GM19023 (cell line): ENCODE results near the gene TEX52.

Experiments
- ATAC-seq: cut with Tn5 transposase; IDR thresholded peaks from one replicate; pipeline ENCODE4 v1.9.1; 2021; ENCODE audit warnings: mild to moderate bottlenecking, moderate library complexity; ENCODE audit not compliant: unreplicated experiment

The TEX52 gene

DNA sequence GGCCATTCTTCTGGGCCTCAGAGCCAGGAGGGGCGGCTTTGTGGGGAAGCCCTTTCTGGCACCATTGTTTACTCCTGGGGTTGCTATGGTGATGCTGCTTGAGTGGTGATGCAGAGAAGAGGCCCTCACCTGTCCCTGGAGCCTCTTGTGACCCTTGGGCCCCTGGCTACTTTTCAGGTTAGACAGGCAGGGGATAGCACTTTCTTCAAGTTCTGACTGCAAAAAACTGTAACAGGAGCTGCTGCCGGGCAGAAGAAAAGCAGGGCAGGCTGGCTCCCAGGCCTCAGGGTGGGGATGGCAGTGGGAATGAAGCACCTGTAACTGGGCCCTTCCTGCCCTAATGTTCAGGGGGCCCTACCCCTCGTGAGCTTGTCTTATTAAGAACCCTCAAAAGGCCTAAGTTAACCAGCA lies at the start of gene TEX52:
Gene TEX52 (minus strand): TSS at position 19 of the 411 bp plus-strand sequence. CDS start 13 bp downstream, at position 6.
- ATAC-seq = no peak

DNA sequence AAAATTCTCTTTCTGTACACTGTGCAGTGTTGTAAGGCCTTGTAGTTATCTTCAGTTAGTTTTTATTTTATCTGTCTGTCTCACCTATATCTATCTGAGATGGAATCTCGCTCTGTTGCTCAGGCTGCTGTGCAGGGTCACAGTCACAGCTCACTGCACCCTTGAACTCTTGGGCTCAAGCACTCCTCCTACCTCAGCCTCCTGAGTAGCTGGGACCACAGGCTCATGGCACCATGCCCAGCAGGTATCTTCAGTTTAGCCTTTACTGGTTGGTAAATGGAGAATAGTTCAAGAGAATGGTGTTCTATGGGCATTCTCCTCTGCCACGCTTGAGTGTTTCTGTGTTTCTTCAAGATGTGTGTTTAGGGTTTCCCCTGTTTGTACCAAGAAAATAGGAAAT lies 47.4 kb upstream of the TEX52 start:
- ATAC-seq = no peak

DNA sequence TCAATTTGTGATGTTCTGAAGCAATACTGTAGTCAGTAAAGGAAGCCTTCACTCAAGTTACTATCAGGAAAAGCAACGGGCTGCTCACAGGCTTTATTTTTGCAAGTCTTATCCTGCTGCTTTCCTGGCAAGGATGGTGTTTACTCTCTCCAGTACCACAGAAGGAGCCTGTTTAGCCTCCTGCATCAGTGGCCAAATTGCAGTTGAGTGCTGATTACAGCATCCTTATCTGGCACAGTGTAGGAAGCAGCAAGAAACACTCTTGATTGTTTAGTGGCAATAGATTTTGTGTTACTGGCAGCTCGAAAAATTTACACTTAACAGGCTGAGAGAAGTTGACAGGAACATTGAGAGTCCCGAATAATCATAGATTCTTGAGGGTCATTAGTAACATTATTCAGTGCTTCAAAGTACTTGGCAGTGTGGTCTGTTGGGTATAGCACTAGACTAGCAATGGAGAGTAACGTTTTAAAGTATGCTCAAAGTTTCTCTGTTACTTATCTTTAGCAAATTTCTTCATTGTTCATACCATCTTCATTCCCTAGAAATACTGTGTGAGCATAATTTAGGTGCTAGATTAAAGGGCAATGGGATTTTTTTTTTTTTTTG lies 45.5 kb upstream of the TEX52 start:
- no peak for ATAC-seq

GRCh38 chr12:2900642-2901041 lies 43.8 kb upstream of the TEX52 start:
- no peak for ATAC-seq

GRCh38 chr12:2897418-2897817 lies 40.6 kb upstream of the TEX52 start:
- no peak for ATAC-seq

- no peak for ATAC-seq
Observed at GRCh38 chr12:2895511-2895910, 38.7 kb upstream of the TEX52 start.

- ATAC-seq = no peak
Observed at GRCh38 chr12:2895051-2895451, 38.2 kb upstream of the TEX52 start.

- no peak for ATAC-seq
Observed at GRCh38 chr12:2893007-2893406, 36.2 kb upstream of the TEX52 start.

- ATAC-seq = no peak
Observed at GRCh38 chr12:2892246-2892645, 35.4 kb upstream of the TEX52 start.

GRCh38 chr12:2891240-2892053 lies 34.6 kb upstream of the TEX52 start:
- no peak for ATAC-seq

DNA sequence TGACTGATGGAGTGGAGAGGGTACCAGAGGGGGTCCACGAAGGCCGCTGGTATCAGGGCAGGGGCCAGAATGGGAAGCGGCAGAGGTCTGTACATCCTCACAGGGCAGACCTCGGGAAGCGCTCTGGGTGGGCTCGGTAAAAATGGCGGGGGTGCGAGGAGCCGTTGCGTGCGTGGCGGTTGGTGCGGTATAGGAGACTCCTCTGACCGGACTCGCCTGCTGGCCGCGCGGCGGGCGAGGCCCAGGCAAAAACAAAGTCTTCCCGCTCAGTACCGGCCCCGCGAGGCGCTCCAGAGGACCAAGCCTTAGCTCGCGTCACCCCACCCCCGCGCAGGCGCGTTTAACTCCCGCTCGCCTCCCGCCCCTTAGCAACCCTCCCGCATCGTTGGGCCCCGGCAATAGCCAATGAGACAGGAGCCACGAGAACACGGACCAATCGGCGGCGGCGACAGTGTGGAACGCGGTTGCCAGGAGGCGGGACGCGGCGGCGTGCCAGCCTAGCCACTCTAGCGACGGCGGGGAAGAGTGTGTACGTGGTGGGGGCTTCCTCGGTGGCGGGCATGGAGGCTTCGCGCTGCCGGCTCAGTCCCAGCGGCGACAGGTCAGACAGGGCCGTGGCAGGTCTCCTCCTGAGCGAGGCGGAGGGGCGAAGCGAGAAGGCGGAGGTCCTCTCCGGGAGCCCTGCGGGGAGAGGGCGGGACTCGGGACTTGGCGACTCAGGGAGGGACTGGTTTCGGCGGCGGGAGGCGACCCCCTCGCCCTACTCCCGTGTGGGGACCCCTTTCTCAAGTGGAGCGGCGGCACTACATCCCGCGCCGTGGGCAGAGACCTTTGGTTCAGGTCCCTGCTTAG lies 33.8 kb upstream of the TEX52 start, which contains the start of gene TULP3:
Gene TULP3 (plus strand): TSS at position 504 of the 852 bp plus-strand sequence. CDS start 57 bp downstream, at position 561.
- ATAC-seq = peak; percentile 99

DNA sequence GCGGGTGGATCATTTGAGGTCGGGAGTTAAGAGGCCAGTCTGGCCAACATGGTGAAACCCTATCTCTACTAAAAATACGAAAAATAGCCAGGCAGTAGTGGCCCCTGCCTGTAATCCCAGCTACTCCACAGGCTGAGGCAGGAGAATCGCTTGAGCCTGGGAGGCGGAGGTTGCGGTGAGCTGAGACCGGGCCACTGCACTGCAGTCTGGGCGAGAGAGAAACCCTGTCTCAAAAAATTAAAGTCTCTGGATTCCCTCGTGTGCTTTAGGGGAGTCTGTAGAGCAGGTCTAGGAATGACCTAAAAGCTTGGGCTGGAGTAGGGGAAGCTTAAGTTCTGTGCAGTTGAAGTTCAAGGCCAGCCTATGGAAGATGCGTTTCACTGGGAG lies 33.2 kb upstream of the TEX52 start:
- ATAC-seq = no peak

DNA sequence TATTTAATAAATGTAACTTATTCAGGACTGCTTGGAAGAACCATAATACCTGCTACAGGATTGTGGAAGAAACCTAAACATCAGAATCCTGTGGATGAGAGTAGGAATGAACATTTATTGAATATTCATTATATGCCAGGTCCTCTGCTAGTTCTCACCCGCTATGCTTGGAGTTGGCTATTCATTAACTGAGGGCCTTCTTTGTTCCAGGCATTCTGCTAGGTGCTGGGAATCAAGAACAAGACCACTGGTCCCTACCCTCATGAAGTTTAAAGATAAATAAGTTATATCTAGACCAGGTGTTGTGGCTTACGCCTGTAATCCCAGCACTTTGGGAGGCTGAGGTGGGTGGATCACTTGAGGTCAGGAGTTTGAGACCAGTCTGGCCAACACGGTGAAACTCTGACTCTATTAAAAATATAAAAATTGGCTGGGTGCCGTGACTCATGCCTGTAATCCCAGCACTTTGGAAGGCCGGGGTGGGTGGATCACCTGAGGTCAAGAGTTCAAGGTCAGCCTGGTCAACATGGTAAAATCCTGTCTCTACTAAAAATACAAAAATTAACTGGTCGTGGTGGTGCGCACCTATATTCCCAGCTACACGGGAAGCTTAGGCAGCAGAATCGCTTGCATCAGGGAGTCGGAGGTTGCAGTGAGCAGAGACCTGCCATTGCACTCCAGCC lies 30.1 kb upstream of the TEX52 start:
- ATAC-seq = no peak

GRCh38 chr12:2884810-2885209 lies 28.0 kb upstream of the TEX52 start:
- no peak for ATAC-seq

DNA sequence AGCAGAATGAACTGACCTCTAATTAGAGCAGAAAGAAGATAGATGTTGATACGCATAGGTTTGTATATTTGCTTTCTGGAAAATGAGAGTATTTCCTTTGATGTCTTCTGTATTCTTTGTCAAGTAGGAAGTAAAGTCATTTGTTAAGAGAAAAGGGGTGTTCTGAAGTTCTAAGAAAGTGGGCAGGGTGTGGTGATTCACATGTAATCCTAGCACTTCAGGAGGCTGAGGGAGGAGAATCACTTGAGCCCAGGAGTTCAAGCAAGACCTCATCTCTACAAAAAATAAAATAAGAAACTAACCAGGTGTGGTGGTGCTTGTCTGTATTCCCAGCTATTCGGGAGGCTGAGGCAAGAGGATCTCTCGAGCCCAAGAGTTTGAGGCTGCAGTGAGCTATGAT lies 23.0 kb upstream of the TEX52 start:
- no peak for ATAC-seq

- ATAC-seq = no peak
Observed at GRCh38 chr12:2877953-2878732, 21.3 kb upstream of the TEX52 start.

- peak; percentile 83 for ATAC-seq
Observed at GRCh38 chr12:2877047-2877952, 20.5 kb upstream of the TEX52 start, which contains the start of the genes FOXM1 and RHNO1. FOXM1 (minus strand) TSS chr12:2877174; CDS start chr12:2874478, 2,696 bp downstream. RHNO1 (plus strand) TSS chr12:2877223; CDS start chr12:2885367, 8,144 bp downstream.

DNA sequence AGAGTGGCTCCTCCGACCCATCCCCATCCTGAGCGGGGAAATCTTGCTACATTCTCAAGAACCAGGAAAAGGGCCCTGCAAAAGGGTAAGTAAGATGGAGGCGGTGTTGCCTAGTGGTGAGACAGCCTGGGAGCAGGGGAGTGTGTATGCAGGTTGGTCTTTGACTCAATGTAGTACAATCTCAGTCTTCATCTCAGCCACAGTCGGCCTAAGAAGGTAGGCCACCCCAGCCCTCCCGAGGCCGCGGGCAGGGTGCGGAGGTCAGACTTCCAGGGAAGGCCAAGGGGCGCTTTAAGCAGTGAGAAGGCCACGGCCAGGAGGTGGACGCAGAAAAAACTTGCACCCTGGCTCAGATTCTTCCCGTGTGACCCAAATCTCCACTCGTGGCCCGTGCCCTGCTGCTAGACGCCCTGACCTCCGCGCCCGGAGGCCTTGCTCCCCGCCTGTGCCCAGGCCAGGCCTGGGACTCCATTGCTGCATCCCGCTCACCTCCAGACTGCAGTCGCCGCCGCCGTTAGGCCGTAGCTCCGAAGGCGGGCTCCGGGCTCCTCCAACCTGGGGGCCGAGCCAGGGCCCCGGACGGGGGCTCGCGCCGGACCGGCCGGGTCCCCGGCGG lies 19.7 kb upstream of the TEX52 start:
- ATAC-seq = peak; percentile 47
